LHCN-M2 (cell line): Measurements from ENCODE around the gene LCA5L. TPM values are rescaled to one million over a fixed set of nuclear protein-coding genes. Genes with fewer than 3 reads are reported as not detected.
A peak's percentile ranks its signal among the peaks of the same experiment; 100 is the strongest.
"Not testable (repeated sequence)": the region's sequence is repeated elsewhere in the genome, so short reads cannot be mapped to it uniquely, and the experiment has no call there.

Source experiments
- DNase-seq: peaks from one replicate; pipeline ENCODE4 v3.0.0-alpha.2; 2012; ENCODE audit warnings: low read depth
- total RNA-seq: library from RNA; depleted of rRNA; stranded (reverse); fragments of >200 nt; gene quantifications from 2 replicates; pipeline ENCODE4 v1.2.3, GENCODE V29; 2014

Gene LCA5L
- total RNA-seq, 1 experiment from 2014 or later = 0.98 TPM

DNA sequence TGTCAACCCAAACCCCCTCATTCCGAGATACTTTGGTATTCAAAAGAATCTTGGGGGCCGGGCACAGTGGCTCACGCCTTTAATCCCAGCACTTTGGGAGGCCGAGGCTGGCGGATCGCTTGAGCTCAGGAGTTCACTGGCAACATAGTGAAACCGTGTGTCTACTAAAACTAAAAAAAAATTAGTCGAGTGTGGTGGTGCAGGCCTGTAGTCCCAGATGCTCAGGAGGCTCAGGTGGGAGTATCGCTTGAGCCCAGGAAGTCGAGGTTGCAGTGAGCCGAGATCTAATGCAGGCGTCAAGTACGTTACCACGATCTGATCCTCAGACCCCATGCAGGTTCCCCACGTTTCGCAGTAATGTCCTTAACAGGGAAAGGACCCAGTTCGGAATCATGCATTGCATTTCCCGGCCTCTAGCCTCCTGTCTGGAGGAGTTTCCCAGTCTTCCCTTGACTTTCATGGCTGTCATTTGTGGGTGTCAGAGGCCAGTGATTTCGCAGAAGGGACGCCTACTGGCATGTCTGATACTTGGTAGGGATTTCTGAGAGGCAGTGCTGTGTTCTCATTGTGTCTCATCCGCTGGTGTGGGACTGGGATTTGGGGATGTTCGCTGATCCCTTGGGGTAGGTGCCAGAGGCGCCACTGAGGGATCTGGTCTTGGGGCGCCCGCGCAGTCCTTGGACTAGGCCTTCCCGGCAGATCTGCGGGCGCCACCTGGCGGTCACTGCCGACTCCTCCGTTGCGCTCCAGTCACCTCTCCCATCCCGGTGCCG, 57.4 kb downstream of the LCA5L start:
- peak; percentile 70 for DNase-seq

DNA sequence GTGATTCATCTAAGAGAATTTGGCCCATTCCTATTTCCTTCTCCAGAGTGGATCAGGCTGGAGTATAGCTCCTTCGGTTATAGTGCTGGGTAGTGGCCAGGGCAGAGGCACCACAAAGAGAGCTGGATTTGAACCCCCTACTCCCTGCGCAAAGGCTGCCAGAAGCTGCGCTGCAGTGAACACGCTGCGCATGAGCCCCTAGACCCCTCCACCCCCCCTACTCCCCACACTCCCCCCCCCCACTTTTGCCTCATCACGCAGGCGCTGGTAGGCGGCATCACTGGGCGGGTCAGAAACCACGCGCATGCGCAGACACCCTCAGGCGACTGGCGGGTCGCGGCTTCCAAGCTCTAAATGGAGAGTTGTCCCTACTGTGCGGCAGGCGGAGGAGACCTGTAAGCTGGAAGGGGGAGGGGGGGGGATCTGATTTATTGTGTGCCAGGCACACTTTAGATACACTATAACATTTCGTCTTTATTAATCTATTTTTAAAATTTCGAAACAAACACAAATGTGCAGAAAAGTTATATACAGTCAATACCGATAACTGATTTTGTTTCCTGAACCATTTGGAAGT, 58.0 kb downstream of the LCA5L start:
- peak; percentile 70 for DNase-seq

DNA sequence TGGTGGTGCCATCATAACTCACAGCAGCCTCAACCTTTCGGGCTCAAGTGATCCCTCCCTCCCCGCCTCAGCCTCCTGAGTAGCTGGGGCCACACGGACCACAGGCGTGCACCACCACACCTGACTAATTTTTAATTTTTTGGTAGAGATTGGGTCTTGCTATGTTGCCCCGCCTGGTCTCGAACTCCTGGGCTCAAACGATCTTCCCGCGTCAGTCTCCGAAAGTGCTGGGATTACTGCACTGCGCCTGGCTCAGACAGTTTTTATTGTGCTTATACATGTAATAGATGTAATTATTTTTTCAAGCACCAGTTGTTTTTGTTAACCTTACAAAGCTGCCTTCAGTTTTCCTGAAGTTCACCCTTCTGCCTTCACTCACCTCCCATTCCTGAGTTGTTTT, 58.7 kb downstream of the LCA5L start:
- DNase-seq = no peak

DNA sequence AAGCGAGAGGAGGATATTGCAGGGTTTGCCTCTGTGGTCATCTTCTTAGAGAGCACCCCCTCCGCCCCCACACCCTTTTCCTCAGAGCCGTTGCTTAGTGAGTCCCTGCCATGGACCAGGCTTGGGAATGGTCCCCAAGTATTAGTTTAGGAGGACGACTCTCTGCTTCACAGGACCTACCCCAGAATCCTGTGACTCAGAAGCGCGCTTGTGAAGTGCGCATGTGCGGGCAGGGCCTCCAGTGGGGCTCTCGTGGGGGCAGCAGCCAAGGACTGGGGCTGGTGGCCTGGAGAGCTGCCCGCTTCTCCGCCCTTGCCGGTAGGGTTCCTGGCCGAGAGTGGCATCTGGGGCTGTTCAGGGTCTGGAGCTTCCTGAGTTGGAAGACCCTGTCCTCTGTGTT, 59.4 kb downstream of the LCA5L start:
- DNase-seq = peak; percentile 64

DNA sequence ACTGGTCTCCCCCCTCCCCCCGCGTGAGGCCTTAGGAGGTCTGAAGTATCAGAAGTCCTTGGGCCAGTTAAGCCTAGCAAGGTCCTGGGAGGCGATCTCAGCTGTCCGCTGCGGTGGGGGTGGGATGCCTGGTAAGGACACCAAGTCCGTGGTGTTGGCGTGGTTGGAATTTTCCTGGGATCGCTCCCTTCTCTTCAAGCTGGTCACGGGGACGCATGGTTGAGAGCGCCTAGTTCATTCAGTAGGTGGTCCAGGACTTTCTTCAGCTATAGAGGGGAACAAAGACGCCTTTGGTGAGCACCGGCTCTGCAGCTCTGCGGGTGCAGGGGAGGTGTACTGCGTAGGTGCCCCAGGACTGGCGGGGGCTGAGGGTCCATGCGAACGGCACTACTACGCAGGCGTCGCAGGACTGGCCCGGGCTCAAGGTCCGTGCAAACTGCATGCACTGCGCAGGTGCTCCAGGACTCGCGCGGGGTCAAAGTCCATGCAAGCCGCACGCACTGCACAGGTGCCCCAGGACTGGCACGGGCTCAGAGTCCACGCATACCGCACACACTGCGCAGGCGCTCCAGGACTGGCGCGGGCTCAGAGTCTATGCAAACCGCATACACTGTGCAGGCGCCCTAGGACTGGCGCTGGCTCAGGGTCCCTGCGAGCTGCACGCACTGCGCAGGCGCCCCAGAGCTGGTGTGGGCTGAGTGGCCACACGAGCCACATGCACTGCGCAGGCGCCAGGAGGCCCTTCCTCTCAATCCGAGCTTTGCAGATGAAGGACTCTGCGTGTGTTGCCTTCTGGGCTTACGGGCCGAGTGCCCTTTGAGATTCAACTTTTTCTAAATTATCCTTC, 60.1 kb downstream of the LCA5L start:
- DNase-seq = peak; percentile 71

DNA sequence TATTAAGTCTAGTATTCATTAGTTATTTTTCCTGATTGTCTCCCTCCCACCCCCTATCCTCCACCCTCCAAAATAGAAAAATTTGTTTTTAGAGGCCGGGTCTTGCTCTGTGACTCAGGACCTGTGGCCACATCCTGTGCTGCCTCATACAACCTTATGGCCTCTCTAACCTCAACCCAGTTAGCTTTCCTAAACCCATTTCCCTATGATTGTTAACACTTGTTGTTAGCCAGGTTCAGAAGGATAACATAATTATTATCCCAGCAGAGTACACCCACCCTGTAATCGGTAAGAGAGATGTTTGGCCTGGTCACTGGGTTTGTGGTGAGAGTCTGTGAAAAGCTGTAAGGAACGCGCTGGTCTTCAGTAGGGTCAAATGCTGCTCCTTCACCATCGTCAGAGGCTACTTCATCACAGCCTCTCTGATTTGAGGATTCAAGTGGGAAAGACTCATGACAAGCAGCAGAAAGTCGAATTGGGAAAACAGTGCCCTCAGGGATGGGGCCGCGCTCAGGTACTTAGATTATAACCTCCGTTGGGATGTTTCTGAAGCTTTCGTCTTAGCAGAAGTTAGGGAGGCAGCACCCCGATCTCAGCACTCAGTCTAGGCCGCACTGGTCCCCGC, 60.8 kb downstream of the LCA5L start:
- peak; percentile 65 for DNase-seq

DNA sequence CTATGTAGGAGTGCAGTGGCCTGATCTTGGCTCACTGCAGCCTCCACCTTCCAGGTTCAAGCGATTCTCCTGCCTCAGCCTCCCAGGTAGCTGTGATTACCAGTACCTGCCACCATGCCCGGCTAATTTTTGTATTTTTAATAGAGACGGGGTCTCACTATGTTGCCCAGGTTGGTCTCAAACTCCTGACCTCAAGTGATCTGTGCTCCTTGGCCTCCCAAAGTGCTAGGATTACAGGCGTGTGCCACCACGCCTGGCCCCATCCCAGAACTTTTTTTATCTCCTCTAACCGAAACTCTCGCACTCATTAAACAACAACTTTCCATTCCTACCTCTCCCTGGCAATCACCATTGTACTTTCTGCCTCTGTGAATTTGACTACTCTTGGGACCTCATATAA, 63.5 kb downstream of the LCA5L start:
- DNase-seq = not testable (repeated sequence)

DNA sequence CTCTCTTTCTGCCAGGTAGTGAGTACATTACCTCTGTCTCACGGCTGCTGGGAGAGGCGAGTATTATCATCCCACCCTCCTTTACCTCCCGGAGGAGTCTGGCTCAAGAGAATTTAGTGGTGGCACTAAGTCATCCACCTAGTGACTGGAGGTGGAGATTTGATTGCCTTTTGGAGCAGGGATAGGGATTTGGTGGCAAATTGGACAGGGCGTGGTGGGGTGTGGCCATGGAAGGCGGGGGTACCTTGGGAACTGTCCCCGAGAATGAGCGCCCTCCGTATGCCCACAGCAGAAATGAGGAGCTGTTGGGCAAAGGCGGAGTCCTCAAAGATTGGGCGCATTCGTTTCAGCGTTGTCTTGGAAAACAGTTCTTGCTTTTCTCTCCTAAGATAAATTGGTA, 64.6 kb downstream of the LCA5L start:
- DNase-seq = no peak

DNA sequence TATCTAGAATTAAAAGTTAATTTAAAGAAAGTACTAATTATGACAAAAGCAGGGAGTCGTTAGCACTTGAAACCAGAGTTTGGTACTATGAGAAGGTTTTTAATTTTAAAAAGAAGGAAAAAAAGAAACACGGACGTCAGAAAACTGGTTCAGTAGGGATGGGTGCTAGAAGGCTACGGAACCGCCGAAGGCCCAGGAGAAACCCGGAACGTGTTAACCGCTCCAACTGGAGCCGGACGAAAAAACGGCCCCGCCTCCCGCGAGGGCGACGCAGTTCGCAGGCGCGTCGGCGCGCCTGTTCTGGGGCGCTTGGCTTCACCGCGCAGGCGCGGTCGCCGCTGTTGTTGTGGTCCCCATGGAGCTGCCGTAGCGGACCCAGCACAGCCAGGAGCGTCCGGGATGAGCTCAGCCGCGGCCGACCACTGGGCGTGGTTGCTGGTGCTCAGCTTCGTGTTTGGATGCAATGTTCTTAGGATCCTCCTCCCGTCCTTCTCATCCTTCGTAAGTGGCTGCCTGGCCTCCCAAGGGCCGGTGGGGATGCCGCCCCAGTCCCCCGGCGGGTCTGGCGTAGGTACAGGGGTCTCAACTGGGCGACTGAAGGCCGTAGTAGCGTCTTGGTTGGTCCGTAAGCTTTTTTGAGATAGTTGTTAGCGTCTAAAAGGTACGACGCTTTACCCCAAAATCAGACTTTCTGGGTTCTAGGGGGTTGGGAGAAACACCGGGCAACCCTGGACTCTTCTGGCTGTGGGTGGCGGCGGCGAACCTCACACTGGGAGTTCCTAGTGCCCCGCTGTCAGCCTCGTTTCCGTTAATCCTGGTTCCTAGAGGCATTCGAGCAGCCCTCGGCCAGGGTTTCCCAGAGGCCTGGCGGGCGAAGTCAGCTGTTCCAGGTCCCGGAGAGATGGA, 65.3 kb downstream of the LCA5L start:
- DNase-seq = peak; percentile 95

DNA sequence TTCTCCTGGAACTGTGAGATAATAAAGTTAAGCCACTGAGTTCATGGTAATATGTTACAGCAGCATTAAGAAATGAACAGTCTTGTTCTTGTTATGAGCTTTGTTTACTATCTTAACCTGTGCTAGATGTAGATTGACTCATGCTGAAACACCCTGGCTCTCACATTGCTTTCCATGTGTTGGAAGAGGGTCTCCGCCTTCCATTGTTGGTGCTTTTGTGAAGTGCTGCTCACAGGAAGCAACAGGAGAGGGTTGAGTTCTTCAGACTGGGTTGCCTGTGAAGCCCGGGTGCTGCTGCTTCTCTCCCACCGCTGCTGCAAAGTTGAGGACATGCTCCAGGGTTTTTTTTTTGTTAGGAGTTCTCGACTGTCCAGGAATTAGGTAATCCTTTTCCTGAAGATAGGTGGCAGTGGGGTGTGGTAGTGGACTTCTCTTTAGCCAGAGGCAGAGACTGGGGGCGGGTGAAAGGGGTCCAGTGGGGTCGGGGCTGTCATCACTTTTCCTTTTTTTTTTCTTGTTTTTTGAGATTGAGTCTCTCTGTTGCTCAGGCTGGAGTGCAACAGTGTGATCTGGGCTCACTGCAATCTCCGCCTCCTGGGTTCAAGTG, 68.0 kb downstream of the LCA5L start:
- no peak for DNase-seq

DNA sequence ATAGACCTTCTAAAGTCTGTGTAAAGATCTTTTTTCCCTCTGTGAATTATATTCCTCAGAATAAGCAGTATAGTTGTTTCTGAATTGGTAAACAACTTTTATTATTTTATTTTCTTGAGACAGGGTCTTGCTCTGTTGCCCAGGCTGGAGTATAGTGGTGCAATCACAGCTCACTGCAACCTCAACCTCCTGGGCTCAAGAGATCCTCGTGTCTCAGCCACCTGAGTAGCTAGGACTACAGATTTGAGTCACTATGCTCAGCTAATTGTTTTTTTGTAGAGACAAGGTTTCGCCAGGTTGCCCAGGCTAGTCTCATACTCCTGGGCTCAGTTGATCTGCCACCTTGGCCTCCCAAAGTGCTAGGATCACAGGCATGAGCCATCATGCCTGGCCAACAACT, 70.1 kb downstream of the LCA5L start:
- no peak for DNase-seq

DNA sequence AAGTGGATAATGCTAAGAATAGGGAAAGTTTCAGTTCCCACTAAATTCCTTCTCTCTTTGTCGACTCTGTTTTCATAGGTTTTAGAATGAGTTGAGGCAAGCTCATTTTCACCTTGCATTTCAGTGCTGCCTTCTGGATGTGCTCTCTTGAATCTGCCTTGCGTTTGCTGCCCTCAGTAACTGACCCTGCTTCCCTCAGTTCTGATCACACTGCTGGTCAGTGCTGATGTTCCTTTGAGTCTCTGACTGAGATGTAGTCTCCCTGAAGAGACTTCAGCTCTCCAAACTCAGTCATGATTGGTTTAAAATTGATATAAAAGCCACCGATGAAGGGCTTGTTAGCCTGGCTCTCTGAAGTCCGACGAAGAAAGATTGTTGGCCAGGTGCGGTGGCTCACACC, 71.5 kb downstream of the LCA5L start:
- no peak for DNase-seq

DNA sequence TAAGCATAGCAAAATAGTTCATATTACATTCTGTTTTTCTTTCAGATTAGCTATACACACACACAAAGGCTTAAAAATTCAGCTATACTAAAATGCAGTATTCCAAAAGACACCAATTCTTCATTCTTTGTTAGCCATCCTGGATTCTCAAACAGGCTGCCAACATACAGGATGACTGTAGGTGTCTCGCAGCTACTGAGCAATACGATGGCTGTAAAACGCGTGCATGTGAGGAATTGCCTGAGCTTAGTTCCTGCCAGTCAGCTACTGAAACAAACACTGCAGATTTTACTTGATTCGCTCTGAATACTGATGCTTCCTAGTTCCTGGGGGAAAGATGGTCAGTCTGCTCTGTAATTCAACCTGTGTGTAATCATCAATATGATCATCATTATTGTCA, 71.9 kb downstream of the LCA5L start:
- peak; percentile 53 for DNase-seq

DNA sequence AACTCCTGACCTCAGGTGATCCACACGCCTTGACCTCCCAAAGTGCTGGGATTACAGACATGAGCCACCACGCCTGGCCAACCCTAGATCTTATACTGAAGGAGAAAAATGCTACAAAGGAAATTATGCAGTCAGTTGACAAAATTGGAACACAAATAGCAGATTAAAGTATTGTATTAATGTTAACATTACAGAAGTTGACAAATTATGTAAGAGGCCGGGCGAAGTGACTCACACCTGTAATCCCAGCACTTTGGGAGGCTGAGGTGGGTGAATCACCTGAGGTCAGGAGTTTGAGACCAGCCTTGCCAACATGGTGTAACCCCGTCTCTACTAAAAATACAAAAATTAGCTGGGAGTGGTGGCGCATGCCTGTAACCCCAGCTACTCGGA, 75.7 kb downstream of the LCA5L start:
- DNase-seq = not testable (repeated sequence)

DNA sequence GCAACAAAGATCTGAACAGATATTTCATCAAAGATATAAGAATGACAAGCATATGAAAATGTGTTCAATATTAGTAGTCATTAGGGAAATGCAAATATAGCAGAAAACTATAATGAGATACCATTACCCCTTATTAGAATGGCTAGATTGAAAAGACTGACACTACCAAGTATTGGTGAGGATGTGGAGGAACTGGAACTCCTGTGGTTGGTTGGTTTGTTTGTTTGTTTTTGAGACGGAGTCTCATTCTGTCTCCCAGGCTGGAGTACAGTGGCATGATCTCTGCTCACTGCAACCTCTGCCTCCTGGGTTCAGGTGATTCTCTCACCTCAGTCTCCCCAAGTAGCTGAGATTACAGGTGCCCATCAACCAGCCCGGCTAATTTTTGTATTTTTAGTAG, 77.8 kb downstream of the LCA5L start:
- no peak for DNase-seq

DNA sequence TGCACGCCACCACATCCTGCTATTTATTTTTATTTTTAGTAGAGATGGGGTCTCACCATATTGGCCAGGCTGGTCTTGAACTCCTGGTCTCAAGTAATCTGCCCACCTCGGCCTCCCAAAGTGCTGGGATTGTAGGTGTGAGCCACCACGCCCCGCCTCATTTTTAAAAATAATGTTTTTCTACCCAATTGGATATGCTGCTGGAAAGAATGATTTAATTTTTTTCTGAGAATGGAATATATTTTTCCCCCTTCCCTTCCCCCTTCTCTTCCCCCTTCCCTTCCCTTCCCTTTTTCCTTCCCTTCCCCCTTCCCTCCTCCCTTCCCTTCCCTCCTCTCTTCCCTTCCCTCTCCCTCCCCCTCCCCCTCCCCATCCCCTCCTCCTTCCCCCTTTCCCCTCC, 79.0 kb downstream of the LCA5L start:
- no peak for DNase-seq

DNA sequence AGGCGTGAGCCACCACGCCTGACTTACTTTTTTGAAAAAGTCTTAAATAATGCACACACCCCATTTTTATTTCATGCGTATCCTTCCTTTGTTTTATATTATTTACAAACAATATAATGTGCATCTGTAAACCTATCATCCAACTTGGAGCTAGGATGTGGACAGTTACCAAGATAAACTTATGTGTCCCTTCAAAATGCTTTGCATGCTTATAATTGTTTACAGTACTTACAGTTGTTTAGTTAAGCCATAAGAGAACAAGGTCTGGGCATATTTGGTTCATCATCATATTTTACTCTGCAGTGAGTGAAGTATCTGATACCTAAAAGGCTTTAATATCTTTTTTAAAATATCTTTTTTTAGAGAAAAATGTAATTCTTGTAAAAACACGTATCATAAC, 80.6 kb downstream of the LCA5L start:
- DNase-seq = no peak

DNA sequence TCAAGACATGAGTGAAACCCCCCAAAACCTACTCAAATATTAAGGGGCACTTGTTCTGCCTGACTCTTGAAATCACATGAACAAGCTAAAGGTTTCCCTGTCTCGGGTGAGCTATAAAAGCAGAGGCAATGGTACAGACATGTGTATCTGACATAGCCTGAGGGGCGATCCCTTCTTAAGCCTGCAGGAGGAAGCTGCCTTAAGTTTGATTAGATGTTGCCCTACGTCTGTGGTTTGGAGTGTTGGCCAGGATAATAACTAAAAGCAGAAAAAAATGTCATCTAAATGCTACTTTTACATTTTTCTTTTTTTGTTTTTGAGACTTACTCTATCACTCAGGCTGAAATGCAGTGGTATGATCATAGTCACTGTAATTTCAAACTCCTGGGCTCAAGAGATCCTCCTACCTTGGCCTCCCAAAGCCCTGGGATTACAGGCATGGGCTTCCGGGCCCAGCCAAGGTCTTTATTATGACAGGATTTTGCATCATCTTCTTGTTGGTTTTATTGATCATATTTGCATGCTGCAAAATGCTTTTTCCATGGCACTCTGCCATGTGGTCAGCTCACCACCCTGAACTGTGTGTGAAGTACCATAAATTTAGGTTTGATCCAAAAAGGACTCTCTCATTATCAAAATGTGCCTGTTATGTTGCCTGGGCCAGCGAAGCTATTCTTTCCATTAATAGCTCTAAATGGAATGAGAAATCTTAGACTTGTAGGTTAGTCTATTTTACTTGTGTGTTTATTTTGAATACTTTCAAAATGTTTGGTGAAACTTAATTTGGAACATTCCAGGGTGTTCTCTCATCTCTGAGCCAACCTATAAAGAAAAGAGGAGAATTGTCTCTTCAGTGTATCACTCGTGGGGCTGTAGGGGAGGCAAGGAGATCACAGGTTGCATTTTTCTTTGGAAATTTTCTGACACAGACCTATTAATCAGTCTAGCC, 81.7 kb downstream of the LCA5L start:
- DNase-seq = no peak

DNA sequence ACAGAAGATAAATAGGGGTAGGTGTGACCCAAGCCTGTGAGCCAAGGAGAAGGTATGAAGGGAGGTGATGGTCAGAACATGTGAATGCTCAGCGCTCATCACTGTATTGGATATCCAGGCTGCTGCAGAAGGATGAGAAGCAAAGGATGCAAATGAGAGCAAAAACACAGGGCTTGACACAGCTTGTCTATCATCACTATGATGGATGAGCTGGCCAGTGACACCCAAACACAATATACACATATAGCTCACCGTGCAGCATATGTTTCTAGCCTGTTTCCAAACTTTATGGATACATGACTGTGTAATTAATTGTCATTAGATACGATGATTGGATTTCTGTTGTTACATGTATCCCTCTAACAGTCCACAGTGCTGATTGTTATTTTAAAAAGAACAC, 82.8 kb downstream of the LCA5L start:
- no peak for DNase-seq

DNA sequence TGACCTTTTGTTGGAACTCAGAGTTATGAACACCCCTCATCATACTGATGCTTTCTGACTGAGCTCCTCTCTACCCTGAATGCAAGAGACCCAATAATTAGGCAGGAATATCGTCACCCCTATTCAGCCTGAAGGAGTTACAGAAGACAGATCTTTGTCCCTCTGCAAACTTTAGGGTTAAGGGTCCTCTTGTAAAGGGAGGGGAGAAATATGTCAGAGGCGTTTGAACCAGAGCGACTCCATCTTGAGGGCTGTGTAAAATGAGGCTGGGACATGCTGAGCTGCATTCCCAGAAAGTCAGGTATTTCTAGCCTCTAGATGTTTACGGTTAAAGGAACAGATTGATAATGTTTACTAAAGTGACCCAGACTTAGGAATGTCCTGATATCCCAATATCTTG, 86.2 kb downstream of the LCA5L start:
- DNase-seq = no peak
